HEK293 (cell line): ENCODE data around the gene LAG3.
A peak's percentile ranks its signal among the peaks of the same experiment; 100 is the strongest.

ENCODE experiments used
- BCL11A ChIP-seq: fragments of 450-650 bp; formaldehyde crosslinking; IDR thresholded peaks from 2 replicates; pipeline ENCODE4 v1.5.1; 2016; ENCODE audit warnings: low read depth, missing biosample characterization, missing genetic modification characterization
- GLI4 ChIP-seq: fragments of 450-650 bp; formaldehyde crosslinking; IDR thresholded peaks from 2 replicates; pipeline ENCODE4 v1.5.1; 2016; ENCODE audit warnings: missing biosample characterization, missing genetic modification characterization
- IKZF3 ChIP-seq: fragments of 450-650 bp; IDR thresholded peaks from 2 replicates; pipeline ENCODE4 v1.5.0; 2018; ENCODE audit warnings: missing biosample characterization, mild to moderate bottlenecking, missing genetic modification characterization, moderate library complexity
- KLF1 ChIP-seq: fragments of 450-650 bp; formaldehyde crosslinking; IDR thresholded peaks from 2 replicates; pipeline ENCODE4 v1.5.1; 2016; ENCODE audit warnings: missing biosample characterization, missing genetic modification characterization
- PRDM4 ChIP-seq: fragments of 450-650 bp; formaldehyde crosslinking; IDR thresholded peaks from 2 replicates; pipeline ENCODE4 v1.5.1; 2017; ENCODE audit warnings: missing biosample characterization, missing genetic modification characterization
- SETDB1 ChIP-seq: IDR thresholded peaks from one replicate; pipeline ENCODE4 v1.6.1; 2017; ENCODE audit warnings: mild to moderate bottlenecking, low read length, moderate library complexity, mixed read lengths; ENCODE audit not compliant: insufficient read length
- SP2 ChIP-seq: fragments of 450-650 bp; formaldehyde crosslinking; IDR thresholded peaks from 2 replicates; pipeline ENCODE4 v1.5.1; 2016; ENCODE audit warnings: missing biosample characterization, missing genetic modification characterization
- ZBTB48 ChIP-seq: fragments of 450-650 bp; formaldehyde crosslinking; IDR thresholded peaks from 2 replicates; pipeline ENCODE4 v1.5.1; 2016; ENCODE audit warnings: missing biosample characterization, missing genetic modification characterization
- ZEB2 ChIP-seq: fragments of 450-650 bp; formaldehyde crosslinking; IDR thresholded peaks from 2 replicates; pipeline ENCODE4 v1.5.1; 2016; ENCODE audit warnings: missing biosample characterization, missing genetic modification characterization
- ZFP69B ChIP-seq: fragments of 450-650 bp; formaldehyde crosslinking; IDR thresholded peaks from 2 replicates; pipeline ENCODE4 v1.5.1; 2016; ENCODE audit warnings: missing biosample characterization, missing genetic modification characterization
- ZNF184 ChIP-seq: fragments of 450-650 bp; IDR thresholded peaks from 2 replicates; pipeline ENCODE4 v1.5.1; 2018; ENCODE audit warnings: missing biosample characterization, mild to moderate bottlenecking, missing genetic modification characterization
- ZNF19 ChIP-seq: fragments of 450-650 bp; formaldehyde crosslinking; IDR thresholded peaks from 2 replicates; pipeline ENCODE4; 2016; ENCODE audit warnings: missing biosample characterization, missing genetic modification characterization, low read depth
- ZNF202 ChIP-seq: fragments of 450-650 bp; formaldehyde crosslinking; IDR thresholded peaks from 2 replicates; pipeline ENCODE4 v1.5.1; 2016; ENCODE audit warnings: missing biosample characterization, missing genetic modification characterization, borderline replicate concordance
- ZNF223 ChIP-seq: fragments of 450-650 bp; formaldehyde crosslinking; IDR thresholded peaks from 2 replicates; pipeline ENCODE4 v1.5.1; 2016; ENCODE audit warnings: missing biosample characterization, missing genetic modification characterization
- ZNF280D ChIP-seq: fragments of 450-650 bp; formaldehyde crosslinking; IDR thresholded peaks from 2 replicates; pipeline ENCODE4 v1.5.1; 2016; ENCODE audit warnings: missing biosample characterization, missing genetic modification characterization
- ZNF341 ChIP-seq: fragments of 450-650 bp; formaldehyde crosslinking; IDR thresholded peaks from 2 replicates; pipeline ENCODE4; 2016; ENCODE audit warnings: low read depth, missing biosample characterization, missing genetic modification characterization
- ZNF530 ChIP-seq: fragments of 450-650 bp; formaldehyde crosslinking; IDR thresholded peaks from 2 replicates; pipeline ENCODE4 v1.5.1; 2016; ENCODE audit warnings: low read depth, missing biosample characterization, missing genetic modification characterization
- ZNF610 ChIP-seq: fragments of 450-650 bp; formaldehyde crosslinking; IDR thresholded peaks from 2 replicates; pipeline ENCODE4 v1.5.1; 2016; ENCODE audit warnings: missing biosample characterization, missing genetic modification characterization, borderline replicate concordance
- ZNF654 ChIP-seq: fragments of 450-650 bp; formaldehyde crosslinking; IDR thresholded peaks from 2 replicates; pipeline ENCODE4 v1.5.1; 2016; ENCODE audit warnings: low read depth, missing biosample characterization, missing genetic modification characterization
- ZNF701 ChIP-seq: fragments of 450-650 bp; formaldehyde crosslinking; IDR thresholded peaks from 2 replicates; pipeline ENCODE4 v1.5.1; 2016; ENCODE audit warnings: missing biosample characterization, missing genetic modification characterization
- ZNF747 ChIP-seq: fragments of 450-650 bp; formaldehyde crosslinking; IDR thresholded peaks from 2 replicates; pipeline ENCODE4 v1.5.1; 2016; ENCODE audit warnings: missing biosample characterization, missing genetic modification characterization
- ZNF76 ChIP-seq: fragments of 450-650 bp; formaldehyde crosslinking; IDR thresholded peaks from 2 replicates; pipeline ENCODE4; 2016; ENCODE audit warnings: low read depth, missing biosample characterization, missing genetic modification characterization, borderline replicate concordance
- ZXDB ChIP-seq: fragments of 450-650 bp; formaldehyde crosslinking; IDR thresholded peaks from 2 replicates; pipeline ENCODE4 v1.5.1; 2016; ENCODE audit warnings: missing biosample characterization, missing genetic modification characterization
- TF ChIP-seq, protein P1 (sequence below): fragments of 450-650 bp; formaldehyde crosslinking; IDR thresholded peaks from 2 replicates; pipeline ENCODE4 v1.5.1; 2016; ENCODE audit warnings: missing biosample characterization, missing genetic modification characterization

LAG3 gene

GRCh38 chr12:6752167-6752920 lies 20.0 kb upstream of the LAG3 start (continued):
- TF ChIP-seq ZXDB (tag by site-specific recombination): no peak
- TF ChIP-seq SP2 (tag by site-specific recombination): 0 out of 2 replicates have a peak, but pooled peaks have one; percentile 44
- TF ChIP-seq ZNF76 (tag by site-specific recombination): no peak
- no peak for TF ChIP-seq ZNF280D (tag by site-specific recombination)
- peak; percentile 97 for TF ChIP-seq ZNF341 (tag by site-specific recombination)
- no peak for TF ChIP-seq ZFP69B (tag by site-specific recombination)
- no peak for TF ChIP-seq GLI4 (tag by site-specific recombination)
- no peak for TF ChIP-seq SETDB1
- TF ChIP-seq ZNF747 (tag by site-specific recombination): no peak
- no peak for TF ChIP-seq ZNF202 (tag by site-specific recombination)
- no peak for TF ChIP-seq ZNF610 (tag by site-specific recombination)
- 0 out of 2 replicates have a peak, but pooled peaks have one; percentile 7 for TF ChIP-seq PRDM4 (tag by site-specific recombination)
- TF ChIP-seq, protein P1, sequence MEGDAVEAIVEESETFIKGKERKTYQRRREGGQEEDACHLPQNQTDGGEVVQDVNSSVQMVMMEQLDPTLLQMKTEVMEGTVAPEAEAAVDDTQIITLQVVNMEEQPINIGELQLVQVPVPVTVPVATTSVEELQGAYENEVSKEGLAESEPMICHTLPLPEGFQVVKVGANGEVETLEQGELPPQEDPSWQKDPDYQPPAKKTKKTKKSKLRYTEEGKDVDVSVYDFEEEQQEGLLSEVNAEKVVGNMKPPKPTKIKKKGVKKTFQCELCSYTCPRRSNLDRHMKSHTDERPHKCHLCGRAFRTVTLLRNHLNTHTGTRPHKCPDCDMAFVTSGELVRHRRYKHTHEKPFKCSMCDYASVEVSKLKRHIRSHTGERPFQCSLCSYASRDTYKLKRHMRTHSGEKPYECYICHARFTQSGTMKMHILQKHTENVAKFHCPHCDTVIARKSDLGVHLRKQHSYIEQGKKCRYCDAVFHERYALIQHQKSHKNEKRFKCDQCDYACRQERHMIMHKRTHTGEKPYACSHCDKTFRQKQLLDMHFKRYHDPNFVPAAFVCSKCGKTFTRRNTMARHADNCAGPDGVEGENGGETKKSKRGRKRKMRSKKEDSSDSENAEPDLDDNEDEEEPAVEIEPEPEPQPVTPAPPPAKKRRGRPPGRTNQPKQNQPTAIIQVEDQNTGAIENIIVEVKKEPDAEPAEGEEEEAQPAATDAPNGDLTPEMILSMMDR (tag by site-specific recombination): peak; percentile 48; the same call in 1 of the 2 replicates
- no peak for TF ChIP-seq BCL11A (tag by site-specific recombination)
- no peak for TF ChIP-seq ZNF530
- TF ChIP-seq IKZF3 (tag by site-specific recombination): peak; percentile 28; the same call in 1 of the 2 replicates
- TF ChIP-seq ZNF19 (tag by site-specific recombination): no peak
- no peak for TF ChIP-seq ZNF223 (tag by site-specific recombination)
- peak; percentile 11; the same call in 1 of the 2 replicates for TF ChIP-seq KLF1 (tag by site-specific recombination)
- TF ChIP-seq ZBTB48 (tag by site-specific recombination): no peak
- no peak for TF ChIP-seq ZNF184 (tag by site-specific recombination)
- TF ChIP-seq ZNF701 (tag by site-specific recombination): no peak
- no peak for TF ChIP-seq ZNF654 (tag by site-specific recombination)
- TF ChIP-seq ZEB2: no peak
- TF ChIP-seq, all 188 proteins: peak for 9
